ENCODE measurements around the gene OSBPL2. TPM values are rescaled to one million over a fixed set of nuclear protein-coding genes. Genes with fewer than 3 reads are reported as not detected.

Gene OSBPL2
- total and polyA plus RNA-seq, 5 donors = 20.0 to 61.6 (median 44.4) TPM

DNA sequence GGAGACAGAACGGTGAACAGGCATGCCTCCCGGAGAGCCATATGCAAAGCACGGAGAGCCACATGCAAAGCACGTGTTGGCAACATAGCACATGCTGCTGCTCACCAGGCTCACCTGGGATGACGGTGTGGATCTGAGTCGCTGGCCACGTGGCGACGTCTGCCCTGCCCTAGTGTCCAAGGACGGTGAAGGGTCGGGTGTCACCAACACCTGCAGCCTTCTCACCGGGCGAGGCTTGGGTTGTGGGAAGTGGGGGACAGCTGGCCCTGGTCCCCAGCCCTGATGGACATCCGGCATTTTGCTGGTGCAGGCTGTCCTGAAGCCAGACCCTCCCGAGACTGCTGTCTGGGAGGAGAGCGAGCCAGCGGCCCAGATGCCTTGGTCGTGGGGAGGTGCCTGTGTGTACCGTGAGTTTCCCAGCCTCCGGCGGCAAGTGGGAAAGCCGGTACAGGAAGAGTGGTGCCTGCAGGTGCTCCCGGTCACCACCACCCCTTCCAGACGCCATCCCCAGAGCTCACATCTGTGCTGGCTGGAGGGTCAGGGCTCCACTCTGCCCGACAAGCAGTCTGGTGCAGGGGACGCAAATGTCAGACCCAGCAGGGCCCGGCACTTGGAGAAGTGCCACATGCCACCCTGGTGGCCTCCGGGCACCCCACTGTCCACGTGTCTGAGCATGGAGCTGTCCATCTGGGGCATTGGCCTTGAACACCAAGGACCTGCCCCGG, 58.6 kb downstream of the OSBPL2 start:
- no peak for ATAC-seq
- no peak overlapping the region for H3K27ac ChIP-seq (ENCODE audit: low read length)

DNA sequence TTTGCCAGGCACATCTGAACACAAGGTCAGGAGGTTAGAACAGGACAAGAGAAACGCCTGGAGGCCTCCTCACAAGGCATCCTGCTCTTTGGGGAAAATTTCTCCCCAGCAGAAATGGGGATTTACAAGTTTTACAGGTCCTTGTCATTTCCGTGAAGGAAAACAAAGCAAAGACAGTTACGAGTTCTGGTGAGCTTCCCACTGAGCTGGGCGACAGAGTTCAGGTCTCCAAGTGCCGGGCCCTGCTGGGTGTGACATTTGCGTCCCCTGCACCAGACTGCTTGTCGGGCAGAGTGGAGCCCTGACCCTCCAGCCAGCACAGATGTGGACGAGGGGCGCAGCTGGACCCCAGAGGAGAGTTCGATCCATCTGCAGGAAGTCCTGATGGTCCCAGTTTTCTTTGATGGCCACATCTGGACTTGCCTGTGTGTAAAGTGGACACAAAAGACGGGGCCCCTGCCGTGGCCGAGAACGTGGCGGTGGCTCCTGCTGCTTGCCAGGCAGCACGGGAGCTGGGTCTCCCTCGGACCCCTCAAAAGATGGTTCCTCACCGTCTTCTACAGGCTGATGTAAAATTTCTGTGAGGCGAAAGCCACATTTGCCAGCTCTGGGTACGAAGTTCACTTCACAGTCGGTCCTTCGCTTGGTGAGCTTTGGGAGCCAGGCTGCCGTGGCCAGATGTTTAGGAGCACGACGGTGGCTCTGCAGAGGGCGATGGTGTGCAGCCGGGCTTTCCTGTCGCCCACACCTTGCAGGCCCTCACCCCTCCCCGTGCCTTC, 59.3 kb downstream of the OSBPL2 start:
- DNase-seq = no peak
- ATAC-seq = no peak
- intact Hi-C loops (cut with DNase I) = loop anchor here in 1 of 4 donors (5.0 to 10.0 kb wide), 2 partner anchors 90 to 113 kb away; partner anchors contain the start of genes MTG2 and RPS21
- Histone ChIP-seq H3K4me1 (ENCODE audit: control insufficient read depth, insufficient read depth, low read length) (no peaks in the 10 kb centered on the region), H3K27ac (ENCODE audit: low read length) (no peak overlapping the region), H3K27me3 (ENCODE audit: control insufficient read depth, insufficient read depth) (no peaks in the 10 kb centered on the region), H3K9me3 (ENCODE audit: control insufficient read depth, low read length) (no peaks in the 10 kb centered on the region), H3K4me3 (ENCODE audit: low read length) (no peak overlapping the region)
- WGBS = 83% methylated on average over 29 of the region's 29 CpGs

More for the DNA sequence above, 58.6 kb downstream of the OSBPL2 start:
- Histone ChIP-seq H3K27me3 (ENCODE audit: control insufficient read depth, insufficient read depth) (no peaks in the 10 kb centered on the region), H3K4me1 (ENCODE audit: control insufficient read depth, insufficient read depth, low read length) (no peaks in the 10 kb centered on the region), H3K4me3 (ENCODE audit: low read length) (no peak overlapping the region), H3K9me3 (ENCODE audit: control insufficient read depth, low read length) (no peaks in the 10 kb centered on the region)
- DNase-seq = no peak
- intact Hi-C loops (cut with DNase I) = loop anchor here in 1 of 4 donors (5.0 to 10.0 kb wide), 2 partner anchors 90 to 112 kb away; partner anchors contain the start of genes MTG2 and RPS21
- 88% methylated on average over 30 of the region's 30 CpGs for WGBS

DNA sequence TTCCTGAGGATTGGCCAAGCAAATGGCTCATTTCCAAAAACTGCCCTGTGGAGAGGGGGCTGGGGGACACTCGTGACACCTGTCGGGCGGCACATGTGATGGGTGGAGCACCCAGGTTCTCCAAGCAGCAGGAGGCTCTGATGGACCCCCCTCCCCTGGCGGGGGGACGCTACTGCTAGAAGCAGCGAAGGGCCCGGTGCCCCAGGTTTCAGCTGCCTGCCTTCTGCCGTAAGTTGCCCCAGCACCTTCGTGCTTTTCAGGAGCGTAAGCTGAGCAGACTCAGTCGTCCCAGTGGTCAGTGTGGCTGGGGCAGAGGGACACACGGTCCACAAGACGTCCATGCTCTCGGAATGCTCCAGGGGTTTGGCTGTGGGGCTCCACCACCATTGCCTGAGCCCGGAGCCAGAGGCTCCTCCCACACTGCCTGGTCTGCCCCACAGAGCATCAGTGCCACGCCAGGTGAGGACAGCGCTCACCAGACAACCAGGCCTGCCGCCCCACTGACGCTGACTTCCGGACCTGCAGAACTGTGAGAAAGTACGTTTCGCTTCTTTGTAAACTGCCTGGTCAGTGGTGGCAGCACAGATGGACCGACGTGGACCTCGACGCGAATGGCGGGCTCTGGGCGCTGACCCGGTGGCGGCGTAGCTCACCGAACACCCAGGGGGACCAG, 60.4 kb downstream of the OSBPL2 start:
- WGBS = 88% methylated on average over 33 of the region's 33 CpGs
- DNase-seq = peak in 1 of 3 donors; percentile 46

DNA sequence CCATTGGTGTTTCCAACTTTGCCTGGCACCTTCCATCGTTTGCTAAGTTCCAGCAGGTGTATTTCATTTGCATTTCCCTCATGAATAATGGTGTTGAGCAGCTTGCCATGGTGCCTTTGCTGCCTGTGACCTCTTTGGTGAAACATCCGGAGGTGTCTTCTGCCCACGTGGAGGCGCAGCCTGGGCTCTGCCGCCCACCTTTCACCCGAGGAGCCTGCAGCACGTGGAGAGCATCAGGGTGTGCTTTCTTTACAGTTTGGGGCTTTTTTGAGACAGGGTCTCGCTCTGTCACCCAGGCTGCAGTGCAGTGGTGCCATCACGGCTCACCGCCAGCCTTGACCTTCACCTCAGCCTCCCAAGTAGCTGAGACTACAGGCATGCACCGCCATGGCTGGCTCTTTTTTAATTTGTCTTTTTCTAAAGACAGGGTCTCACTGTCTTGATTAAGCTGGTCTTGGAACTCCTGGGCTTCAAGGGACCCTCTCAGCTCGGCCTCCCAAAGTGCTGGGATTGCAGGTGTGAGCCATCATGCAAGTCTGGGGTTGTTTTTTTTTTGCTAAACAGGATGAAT, 61.4 kb downstream of the OSBPL2 start:
- Histone ChIP-seq H3K27me3 (ENCODE audit: control insufficient read depth, insufficient read depth) (no peaks in the 10 kb centered on the region), H3K4me1 (ENCODE audit: control insufficient read depth, insufficient read depth, low read length) (peaks cover 4% of the 10 kb centered on the region), H3K4me3 (ENCODE audit: low read length) (no peak overlapping the region), H3K27ac (ENCODE audit: low read length) (no peak overlapping the region), H3K9me3 (ENCODE audit: control insufficient read depth, low read length) (no peaks in the 10 kb centered on the region)
- WGBS = 85% methylated on average over 12 of the region's 12 CpGs
- peak in 1 of 3 donors; percentile 52 for DNase-seq
- no peak for ATAC-seq
- intact Hi-C loops (cut with DNase I) = loop anchor here in 3 of 4 donors (5.0 to 10.0 kb wide), 4 partner anchors 78 to 115 kb away; partner anchors contain the start of genes MTG2 (in 1 of the 3) and RPS21 (in 1 of the 3)

More for the DNA sequence above, 60.4 kb downstream of the OSBPL2 start:
- intact Hi-C loops (cut with DNase I) = loop anchor here in 1 of 4 donors (5.0 to 10.0 kb wide), 2 partner anchors 89 to 114 kb away; partner anchors contain the start of genes MTG2 and RPS21
- H3K9me3 ChIP-seq (ENCODE audit: control insufficient read depth, low read length) = no peaks in the 10 kb centered on the region
- no peak overlapping the region for H3K27ac ChIP-seq (ENCODE audit: low read length)
- no peak for ATAC-seq
- no peak overlapping the region for H3K4me3 ChIP-seq (ENCODE audit: low read length)
- H3K27me3 ChIP-seq (ENCODE audit: control insufficient read depth, insufficient read depth) = no peaks in the 10 kb centered on the region
- no peaks in the 10 kb centered on the region for H3K4me1 ChIP-seq (ENCODE audit: control insufficient read depth, insufficient read depth, low read length)

GRCh38 chr20:62300319-62300718, 62.0 kb downstream of the OSBPL2 start:
- no peak for ATAC-seq
- Histone ChIP-seq H3K27ac (ENCODE audit: low read length) (no peak overlapping the region), H3K4me1 (ENCODE audit: control insufficient read depth, insufficient read depth, low read length) (peaks cover 7% of the 10 kb centered on the region), H3K9me3 (ENCODE audit: control insufficient read depth, low read length) (no peaks in the 10 kb centered on the region), H3K27me3 (ENCODE audit: control insufficient read depth, insufficient read depth) (no peaks in the 10 kb centered on the region), H3K4me3 (ENCODE audit: low read length) (no peak overlapping the region)
- 82% methylated on average over 11 of the region's 11 CpGs for WGBS
- peak in 1 of 3 donors; percentile 45 for DNase-seq
- intact Hi-C loops (cut with DNase I) = loop anchor here in 2 of 4 donors (5.0 kb wide), 2 partner anchors 77 to 82 kb away; no protein-coding TSS in a partner anchor

DNA sequence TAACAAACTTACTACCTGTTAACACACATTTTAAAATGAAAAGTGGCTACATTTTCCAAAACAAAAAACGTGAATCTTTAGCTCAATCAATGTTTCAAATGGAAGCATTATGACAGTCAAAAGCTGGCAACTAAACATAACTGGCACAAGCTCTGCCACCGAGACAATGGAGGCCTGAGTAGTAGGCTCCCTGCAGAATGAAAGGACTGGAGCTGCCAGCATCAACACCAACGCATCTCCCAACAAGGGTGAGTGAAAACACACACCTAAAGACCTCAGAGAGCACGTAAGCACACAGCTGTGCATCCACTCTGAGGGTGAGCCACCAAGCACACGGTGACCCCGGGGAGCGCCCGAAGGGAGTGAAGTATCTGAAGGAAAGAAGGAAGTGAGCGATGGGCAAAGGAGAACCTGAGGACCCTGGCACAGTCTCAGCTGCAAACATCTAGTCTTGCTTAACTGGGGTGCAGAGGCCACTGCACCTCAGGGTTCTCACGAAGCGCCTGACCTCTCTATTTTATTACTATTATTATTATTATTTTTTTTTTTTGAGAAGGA, 62.9 kb downstream of the OSBPL2 start:
- no peaks in the 10 kb centered on the region for H3K9me3 ChIP-seq (ENCODE audit: control insufficient read depth, low read length)
- no peak overlapping the region for H3K27ac ChIP-seq (ENCODE audit: low read length)
- whole genome bisulfite sequencing = 90% methylated on average over 11 of the region's 11 CpGs
- H3K4me3 ChIP-seq (ENCODE audit: low read length) = no peak overlapping the region
- intact Hi-C loops (cut with DNase I) = loop anchor here in 2 of 4 donors (5.0 kb wide), 2 partner anchors 76 to 81 kb away; no protein-coding TSS in a partner anchor
- H3K4me1 ChIP-seq (ENCODE audit: control insufficient read depth, insufficient read depth, low read length) = peaks cover 7% of the 10 kb centered on the region
- no peak for ATAC-seq
- H3K27me3 ChIP-seq (ENCODE audit: control insufficient read depth, insufficient read depth) = no peaks in the 10 kb centered on the region
- peak in 1 of 3 donors; percentile 32 for DNase-seq

- Histone ChIP-seq H3K4me3 (ENCODE audit: low read length) (peak overlapping the region; percentile 54), H3K27ac (ENCODE audit: low read length) (peak overlapping the region; percentile 96), H3K27me3 (ENCODE audit: control insufficient read depth, insufficient read depth) (no peaks in the 10 kb centered on the region), H3K4me1 (ENCODE audit: control insufficient read depth, insufficient read depth, low read length) (peaks cover 7% of the 10 kb centered on the region), H3K9me3 (ENCODE audit: control insufficient read depth, low read length) (no peaks in the 10 kb centered on the region)
- peak; percentile 95 to 98 (median 96) for DNase-seq
- 2% methylated on average over 24 of the region's 24 CpGs for WGBS
- peak; percentile 66 to 67 for ATAC-seq
- intact Hi-C loops (cut with DNase I) = loop anchor here in 3 of 4 donors (2.0 to 5.0 kb wide), 3 partner anchors 75 to 81 kb away; no protein-coding TSS in a partner anchor
Measured at GRCh38 chr20:62301773-62302340, 63.5 kb downstream of the OSBPL2 start.

GRCh38 chr20:62302341-62303061, 64.2 kb downstream of the OSBPL2 start, which contains the start of gene ADRM1:
Gene ADRM1, plus strand, starts transcription at chr20:62302997. Its CDS starts 572 bp downstream, at chr20:62303569.
- intact Hi-C loops (cut with DNase I) = loop anchor here in 3 of 4 donors (2.0 to 5.0 kb wide), 3 partner anchors 75 to 80 kb away; no protein-coding TSS in a partner anchor
- H3K9me3 ChIP-seq (ENCODE audit: control insufficient read depth, low read length) = no peaks in the 10 kb centered on the region
- peaks cover 7% of the 10 kb centered on the region for H3K4me1 ChIP-seq (ENCODE audit: control insufficient read depth, insufficient read depth, low read length)
- H3K27ac ChIP-seq (ENCODE audit: low read length) = peak within 1 kb of the TSS; percentile 96
- peak; percentile 91 to 94 for ATAC-seq
- H3K27me3 ChIP-seq (ENCODE audit: control insufficient read depth, insufficient read depth) = no peaks in the 10 kb centered on the region
- under 1% methylated on average over 81 of the region's 81 CpGs for WGBS
- peak; percentile 96 to 99 (median 98) for DNase-seq
- peak within 1 kb of the TSS; percentile 87 for H3K4me3 ChIP-seq (ENCODE audit: low read length)

GRCh38 chr20:62303062-62303339, 64.7 kb downstream of the OSBPL2 start:
- no peak for ATAC-seq
- Histone ChIP-seq H3K4me1 (ENCODE audit: control insufficient read depth, insufficient read depth, low read length) (peaks cover 7% of the 10 kb centered on the region), H3K9me3 (ENCODE audit: control insufficient read depth, low read length) (no peaks in the 10 kb centered on the region), H3K27me3 (ENCODE audit: control insufficient read depth, insufficient read depth) (no peaks in the 10 kb centered on the region), H3K27ac (ENCODE audit: low read length) (peak overlapping the region; percentile 79), H3K4me3 (ENCODE audit: low read length) (peak overlapping the region; percentile 87)
- under 1% methylated on average over 39 of the region's 39 CpGs for WGBS
- intact Hi-C loops (cut with DNase I) = loop anchor here in 3 of 4 donors (2.0 to 5.0 kb wide), 3 partner anchors 74 to 80 kb away; no protein-coding TSS in a partner anchor
- no peak for DNase-seq

Data from right cardiac atrium (tissue), 5 donors.